Inferior parietal cortex (tissue), 1 donor: ENCODE measurements around the gene PIPOX.

Experiments used
- DNase-seq: peaks from one replicate; pipeline ENCODE4 v3.0.0-alpha.2; 2016; ENCODE audit errors: extremely low spot score

PIPOX gene, protein sequence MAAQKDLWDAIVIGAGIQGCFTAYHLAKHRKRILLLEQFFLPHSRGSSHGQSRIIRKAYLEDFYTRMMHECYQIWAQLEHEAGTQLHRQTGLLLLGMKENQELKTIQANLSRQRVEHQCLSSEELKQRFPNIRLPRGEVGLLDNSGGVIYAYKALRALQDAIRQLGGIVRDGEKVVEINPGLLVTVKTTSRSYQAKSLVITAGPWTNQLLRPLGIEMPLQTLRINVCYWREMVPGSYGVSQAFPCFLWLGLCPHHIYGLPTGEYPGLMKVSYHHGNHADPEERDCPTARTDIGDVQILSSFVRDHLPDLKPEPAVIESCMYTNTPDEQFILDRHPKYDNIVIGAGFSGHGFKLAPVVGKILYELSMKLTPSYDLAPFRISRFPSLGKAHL

DNA sequence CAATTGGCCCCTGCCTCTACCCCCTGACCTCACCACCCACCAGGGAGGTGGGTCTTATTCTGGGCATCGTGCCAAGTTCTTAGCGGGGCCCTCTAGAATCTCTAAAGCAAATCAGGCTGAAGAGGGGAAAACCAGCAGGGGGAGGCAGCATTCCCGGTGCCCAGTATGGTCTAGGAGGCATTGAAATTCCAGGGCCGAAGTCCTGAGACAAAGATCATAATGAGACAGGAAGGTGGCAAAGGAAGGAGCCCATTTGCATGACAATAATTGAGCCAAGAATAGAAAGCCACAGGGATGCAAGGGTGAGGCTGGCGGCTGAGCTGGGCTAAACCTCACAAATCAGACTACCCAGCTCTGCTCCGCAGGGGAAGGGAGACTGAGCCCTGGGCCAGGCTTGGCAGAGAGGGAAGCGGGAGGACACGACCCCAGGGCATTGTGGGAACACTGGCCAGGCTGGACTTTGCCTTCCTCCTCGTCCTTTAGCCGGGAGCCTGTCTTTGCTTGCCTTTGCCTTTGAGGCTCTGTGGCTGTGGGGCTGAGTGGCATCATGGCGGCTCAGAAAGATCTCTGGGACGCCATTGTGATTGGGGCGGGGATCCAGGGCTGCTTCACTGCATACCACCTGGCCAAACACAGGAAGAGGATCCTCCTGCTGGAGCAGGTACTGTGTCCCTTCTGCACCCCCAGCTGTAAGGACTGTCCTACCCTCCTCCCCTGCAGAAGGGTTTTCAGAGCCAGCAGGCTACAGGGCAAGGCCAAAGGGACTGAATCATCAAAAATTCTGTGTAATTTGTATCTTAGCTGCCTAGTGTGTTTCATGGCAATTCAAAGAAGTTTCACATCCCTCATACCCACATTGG is at the start of gene PIPOX:
TSS of gene PIPOX (plus strand) at position 463 of the 860 bp plus-strand sequence. CDS start at position 548, 85 bp downstream.
- DNase-seq = no peak

DNA sequence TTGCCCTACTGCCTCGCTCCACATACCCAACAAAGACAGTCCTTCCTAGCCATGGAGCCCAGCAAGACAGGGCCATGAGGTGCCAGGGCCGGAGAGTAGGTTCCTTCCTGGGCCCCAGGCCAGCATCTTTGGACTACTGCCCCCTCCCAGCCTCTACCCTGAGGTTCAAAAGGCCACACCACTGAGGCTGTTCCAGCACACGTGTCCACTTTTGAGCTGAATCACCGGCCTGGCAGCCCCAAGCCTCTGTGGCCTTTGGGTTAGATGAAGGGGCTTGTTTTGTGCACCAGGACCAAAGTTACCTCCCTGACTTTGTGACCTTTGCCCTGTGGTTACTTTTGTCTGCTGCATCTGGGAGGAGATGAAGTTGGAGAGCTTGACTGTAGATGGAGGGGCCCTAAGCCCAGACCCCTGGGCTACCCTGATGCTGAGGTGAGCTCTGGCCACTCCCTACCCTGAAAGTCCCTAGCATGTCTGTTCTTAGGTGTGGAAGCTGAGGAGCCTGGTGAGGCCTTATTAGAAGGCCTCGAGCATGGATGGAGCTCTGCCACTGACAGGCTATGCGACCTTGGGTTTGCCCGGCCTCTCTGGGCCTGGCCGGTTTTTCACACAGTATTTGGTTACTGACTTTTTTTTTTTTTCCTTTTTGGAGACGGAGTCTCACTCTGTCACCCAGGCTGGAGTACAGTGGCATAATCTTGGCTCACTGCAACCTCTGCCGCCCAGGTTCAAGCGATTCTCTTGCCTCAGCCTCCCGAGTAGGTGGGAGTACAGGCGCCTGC is 49.1 kb upstream of the PIPOX start:
- DNase-seq = no peak

DNA sequence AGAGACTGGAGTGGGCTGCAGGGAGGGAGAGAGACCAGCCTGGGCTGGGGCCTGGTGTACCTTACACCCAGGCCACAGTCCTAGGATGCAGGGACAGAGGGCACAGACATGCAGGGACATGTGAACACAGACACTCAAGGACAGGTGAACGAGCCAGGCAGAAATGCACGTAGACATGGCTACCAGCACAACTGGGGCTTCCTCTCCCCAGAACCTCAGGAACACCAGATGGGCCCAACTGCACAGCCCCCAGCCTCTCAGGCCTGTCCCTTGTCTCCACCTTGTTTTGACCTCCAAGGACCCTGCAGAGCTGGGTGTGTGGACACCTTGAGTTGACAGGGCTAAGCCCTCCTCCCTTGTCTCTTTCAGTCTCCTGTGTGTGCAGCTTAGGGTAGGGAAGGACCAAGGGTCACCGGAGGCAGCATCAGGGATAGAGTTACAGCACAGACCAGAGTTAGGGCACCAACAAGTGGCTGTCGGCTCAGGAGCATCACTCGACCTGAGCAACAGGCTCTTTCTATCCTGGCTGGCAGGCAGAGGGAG is 46.3 kb upstream of the PIPOX start:
- DNase-seq = no peak

DNA sequence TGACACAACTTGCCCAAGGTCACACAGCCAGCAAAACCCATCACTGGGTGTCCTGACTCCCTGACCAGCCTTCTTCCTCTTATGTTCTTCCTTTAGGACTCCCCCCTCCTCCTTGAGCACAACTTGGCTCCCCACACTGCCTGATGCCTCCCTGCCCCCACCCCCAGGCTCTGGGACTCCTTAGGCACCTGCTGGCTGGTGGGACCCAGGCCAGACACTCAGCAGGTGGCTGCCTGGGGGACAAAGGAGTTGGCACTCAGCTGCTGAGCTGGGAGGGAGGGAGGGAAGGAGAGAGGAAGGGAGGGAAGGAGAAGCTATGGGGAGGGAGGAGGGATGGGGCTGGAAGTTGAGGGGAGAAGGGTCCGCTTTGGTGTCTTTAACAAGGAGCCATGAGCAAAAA is 45.1 kb upstream of the PIPOX start:
- DNase-seq = no peak

DNA sequence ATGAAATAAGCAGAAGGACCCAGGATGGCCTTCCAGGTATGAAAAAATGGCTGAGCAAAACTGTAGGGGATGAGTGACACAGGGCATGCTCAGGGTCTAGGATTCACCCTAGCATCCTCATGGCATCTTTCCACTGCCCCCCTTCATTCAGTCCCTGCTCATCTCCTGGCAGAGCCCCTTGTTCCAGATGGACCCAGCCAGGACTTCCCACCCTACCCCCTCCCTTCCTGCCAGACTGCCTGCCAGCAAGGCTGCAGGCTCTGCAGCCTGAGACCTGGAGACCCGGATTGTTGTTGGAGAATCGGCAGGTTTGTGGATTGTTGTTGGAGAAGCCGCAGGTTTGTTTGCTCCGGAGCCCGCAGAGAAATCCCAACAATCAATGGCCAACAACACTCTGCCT is 43.7 kb upstream of the PIPOX start:
- DNase-seq = no peak

DNA sequence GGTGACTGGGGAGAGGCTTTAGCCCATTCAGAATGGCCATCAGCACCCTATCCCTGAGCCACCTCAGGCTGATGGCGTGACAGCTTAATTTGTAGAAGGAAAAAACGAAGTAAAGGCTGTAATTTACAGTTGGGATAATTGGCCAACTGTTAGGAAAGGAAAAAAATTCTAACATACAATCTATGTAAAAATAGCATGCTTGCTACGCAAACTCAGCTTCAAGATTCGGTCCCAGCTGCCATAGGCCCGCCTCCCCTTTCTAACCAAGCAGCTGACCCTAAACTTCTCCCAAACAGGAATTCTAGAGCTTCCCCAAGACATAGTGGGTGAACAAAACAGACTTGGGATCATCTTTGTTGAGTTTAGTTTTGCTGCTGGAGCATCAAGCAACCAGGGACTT is 42.0 kb upstream of the PIPOX start:
- DNase-seq = no peak

DNA sequence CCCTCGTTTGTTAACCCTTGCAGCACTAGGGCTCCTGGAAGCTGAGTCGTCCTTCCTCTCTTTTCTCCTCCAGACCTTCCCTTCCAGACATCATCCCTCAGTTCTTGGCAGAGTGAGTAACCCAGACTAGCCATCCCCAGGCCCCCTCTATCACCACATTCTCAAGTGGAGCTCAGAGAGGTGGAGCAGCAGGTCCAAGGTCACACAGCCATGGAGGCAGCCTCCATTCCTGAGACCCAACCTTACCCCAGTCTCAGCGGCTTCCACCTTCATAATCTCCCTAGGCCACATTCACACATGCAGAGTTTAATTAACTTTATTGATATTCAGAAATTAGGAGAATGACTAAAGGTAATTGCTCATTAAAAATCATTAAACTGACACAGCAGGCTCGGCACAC is 40.1 kb upstream of the PIPOX start:
- no peak for DNase-seq

DNA sequence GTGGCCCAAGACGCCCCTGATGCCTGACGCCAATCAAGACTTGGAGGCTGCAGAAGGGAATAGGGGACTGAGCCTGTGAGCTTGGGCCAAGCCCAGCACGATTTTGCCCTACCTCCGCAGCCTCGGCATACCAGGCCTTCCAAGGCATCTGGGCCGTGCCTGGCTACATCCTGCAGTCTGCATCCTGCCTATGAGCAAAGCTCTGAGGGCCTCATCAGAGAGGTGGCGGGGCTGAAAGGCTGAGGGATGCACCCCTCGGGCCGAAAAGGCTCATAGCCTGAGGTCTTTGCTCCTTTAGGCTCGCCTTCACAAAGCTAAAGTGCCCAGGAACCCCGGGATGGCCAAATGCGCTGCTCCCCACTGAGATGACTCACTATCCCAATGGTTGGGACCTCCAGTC is 39.7 kb upstream of the PIPOX start:
- no peak for DNase-seq

DNA sequence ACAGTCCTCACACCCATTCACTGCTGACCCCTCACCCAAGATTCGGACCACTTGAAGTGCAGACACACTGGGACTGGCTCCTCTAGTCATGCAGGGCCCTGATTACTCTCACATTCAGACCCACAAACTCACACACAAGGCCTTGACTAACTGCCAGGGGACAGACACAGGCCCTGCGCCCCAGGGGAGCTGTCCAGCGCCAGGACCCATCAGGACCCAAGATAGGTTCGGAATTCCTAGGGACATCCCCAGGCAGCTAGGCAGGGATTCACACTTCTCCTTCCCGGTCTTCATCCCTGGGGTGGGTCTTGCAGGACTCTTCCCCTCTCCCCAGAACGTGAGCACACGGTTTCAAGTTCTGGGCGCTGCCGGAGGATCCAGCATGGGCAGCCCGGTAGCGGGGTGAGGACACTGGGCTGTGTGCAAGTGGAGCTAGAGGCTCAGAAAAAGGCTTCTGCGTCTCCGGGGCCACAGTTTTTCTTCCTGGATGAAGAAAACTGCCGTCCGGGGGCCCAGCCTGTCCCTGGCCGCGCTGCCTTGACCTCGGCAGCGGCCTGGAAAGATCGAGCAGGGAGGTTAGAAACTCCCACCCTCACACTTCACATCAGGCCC is 38.8 kb upstream of the PIPOX start:
- DNase-seq = no peak

DNA sequence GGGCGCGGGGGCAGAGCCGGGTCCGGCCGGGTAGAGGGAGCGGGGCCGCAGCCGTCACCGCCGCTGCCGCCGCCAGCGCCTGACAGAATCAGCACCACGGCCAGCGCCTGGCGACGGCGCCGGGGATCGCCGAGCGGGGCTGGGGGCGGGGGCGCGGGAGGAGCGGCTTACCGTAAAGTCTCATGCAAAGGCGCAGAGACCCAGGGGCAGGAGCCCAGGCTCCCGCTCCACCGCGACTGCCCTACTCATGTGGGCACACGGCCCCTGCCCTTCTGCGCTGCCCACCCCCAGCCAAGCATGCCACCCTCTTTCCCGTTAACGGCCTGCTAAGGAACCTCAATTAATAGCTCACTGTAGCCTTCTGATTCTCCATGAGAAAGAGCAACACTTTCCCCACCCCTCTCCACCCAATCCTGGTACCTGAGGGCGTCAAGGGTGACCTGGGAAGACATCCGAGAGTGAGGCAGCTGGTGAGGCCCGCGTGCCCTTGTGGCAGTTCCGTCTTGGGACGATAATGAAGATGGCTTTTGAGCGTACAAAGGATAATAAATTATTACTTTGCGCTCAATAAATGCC is 36.9 kb upstream of the PIPOX start, which contains the start of gene SEZ6:
TSS of gene SEZ6 (minus strand) at position 98 of the 576 bp plus-strand sequence. CDS start 164 bp downstream, outside the sequence.
- DNase-seq = peak; percentile 70

DNA sequence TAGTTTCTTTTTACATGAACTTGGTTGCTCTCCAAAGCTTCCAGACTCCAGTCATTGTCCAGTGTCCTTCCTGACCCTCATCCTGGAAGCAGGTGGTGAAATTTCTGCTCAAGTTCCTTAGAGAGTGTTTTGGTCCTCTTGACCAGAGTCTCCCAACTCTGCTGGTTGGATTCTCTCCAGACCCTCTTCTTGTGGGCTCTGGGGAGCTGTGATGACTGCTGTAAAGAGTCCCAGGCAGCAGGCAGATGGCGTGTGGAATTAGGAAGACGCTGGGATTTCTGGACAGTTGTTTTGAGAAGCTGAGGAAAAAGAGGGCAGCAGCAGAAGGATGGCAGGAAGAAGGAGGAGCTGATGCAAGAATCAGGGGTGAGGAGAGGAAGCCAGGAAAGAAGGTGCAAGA is 35.5 kb upstream of the PIPOX start:
- DNase-seq = no peak

DNA sequence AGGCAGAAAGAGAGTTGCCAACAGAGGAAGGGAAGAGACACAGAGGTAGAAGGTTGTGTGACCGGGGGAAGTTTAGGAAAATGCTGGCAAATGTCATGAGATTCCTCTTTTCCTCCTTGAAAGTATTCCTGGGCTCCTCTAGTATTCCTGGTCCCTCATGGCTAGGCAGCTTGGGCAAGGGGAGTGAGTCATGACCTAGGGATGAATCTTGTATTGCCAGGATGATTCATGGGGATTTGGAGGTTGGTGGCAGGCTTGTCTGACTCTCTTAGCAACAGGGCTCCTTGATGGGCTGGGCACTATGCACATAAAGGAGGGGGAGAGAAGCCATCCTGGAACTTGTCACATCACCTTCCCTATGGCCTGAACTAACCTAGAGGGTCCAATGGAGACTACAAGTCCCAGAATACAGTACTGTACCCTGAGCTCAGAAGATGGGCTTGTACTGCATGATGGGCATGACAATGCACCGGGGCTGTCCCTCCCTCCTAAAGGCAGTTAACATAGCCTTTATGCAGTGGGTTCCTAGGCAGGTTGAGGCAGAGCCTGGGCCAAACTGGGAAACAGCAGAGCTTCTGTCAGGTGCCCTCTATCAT is 35.0 kb upstream of the PIPOX start:
- DNase-seq = no peak

DNA sequence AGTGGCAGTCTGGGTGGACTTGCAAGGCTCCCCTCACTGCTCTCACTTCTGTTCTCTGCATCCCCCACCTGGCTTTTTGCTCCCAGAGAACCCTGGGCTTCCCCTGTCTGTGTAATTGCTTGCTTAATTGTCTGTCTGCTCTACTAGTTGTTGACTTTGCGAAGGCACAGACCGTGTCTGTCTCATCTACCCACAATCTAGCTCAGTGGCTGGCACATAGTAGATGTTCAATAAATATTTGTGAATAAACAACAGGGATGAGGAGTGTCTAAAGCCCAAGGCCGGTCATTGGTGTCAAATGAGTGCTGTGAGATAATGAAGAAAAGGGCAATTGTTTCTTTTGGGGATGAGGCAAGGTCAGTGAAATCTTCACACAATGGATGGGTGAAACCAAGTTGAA is 34.4 kb upstream of the PIPOX start:
- no peak for DNase-seq

DNA sequence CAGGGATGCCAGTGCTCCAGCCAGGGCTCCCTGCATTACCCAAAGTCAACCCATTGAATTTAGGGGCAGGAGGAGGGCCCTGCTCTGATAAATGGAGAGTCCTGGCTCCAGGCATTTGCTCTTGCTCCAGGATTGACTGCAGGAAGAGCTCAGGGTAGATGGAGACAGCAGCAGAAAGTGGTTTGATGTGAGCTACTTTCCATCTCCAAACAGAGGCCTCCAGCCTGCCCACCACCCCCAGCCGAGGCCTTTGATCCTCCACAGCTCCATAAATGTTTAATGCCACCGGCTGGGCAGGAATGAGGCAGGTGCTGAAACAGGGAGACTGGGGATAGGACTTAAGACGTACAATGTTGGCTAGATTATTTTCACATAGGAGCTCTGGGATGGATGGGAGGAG is 32.8 kb upstream of the PIPOX start:
- no peak for DNase-seq

DNA sequence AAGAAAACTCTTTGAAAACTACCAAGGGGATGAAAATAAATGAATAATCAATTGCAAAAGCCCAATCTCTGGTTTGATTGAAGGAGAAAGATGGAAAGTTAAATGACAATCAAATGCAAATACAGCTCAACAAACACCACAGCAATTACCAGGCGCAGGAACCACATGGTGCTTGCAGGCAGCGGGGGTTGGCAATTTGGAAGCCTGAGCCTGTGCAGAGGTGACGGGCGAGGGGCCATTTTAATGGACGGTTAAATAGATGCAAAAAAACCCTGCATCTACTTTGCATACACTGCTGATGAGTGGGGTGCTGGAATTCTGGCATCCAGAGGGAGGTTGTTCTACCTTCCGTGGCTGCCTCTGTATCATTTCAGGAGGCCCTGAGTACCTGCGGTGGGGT is 32.4 kb upstream of the PIPOX start:
- no peak for DNase-seq

DNA sequence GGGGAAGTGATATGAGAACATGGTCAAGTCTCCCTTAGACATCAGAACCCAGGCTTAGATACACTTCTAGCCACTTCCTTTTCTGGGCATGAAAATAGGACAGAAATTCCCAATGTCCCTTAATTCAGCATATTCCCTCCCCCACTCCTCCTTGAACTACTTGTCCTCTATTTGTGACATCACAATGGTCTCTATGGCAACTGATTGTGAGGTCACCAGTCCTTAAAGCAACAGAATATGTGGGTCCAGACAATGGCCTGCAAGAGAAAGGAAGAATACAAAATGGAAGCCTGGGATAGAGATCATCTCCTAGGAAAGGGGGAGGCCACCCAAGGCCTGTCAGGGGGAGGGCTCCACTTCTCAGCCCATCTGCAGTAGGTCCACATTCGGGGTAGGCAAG is 30.4 kb upstream of the PIPOX start:
- DNase-seq = no peak

DNA sequence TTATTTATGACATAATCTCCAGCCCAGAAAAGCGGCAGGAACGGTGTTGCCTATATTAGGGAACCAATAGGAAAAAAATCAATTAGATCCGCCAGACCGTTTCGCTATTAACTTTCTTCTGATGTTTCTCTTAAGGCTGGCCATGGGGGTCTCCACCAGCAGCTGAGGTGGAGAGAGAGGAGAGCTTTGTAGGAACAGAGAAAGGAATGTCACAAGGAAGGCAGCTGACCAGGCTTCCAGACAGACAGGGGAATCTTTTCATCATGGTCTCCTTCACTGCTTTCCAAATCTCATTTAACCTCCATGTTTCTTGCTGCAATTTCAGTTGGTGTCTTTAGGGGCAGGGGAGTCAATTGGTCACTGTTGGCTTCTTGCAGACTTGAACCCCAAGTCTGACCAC is 28.2 kb upstream of the PIPOX start:
- DNase-seq = no peak

DNA sequence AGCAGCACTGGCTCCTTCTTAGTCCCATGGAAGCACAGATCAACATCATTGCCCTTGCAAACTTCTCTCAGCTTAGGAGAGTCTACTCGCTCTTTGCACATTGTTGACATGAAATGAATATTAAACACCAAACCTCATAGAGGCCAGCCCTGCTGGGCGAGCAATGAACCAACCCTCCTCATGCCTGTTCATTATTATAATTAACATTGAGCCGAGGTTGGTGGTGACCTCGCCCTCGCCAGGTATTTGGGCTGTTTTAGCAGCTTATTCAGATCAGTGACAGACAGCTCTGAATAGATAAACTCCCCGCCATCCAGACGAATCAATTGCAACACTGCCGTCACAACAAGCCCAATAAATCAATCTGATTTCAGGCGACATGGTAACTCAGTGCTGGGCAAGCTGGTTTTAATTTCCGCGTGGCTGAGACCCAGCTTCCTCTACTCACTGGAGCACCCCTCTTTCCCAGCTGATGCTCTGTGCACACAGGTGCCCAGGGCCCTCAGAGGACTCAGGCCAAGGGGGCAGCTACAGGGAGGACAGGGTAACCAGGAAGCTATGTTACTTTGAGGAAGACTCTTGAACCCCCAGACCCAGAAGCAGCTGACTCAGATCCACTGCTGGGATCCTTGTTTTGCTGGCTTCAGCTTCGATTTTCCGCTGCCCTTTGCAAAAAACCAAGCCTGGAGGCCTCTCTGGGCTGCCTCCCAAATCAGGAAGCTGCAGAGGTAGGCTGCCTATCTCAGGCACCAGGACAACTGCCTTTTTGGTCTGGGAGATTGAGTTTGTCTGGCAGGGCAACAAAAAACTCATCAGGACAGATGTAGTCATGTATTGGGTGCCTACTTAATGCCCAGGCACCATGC is 26.4 kb upstream of the PIPOX start:
- DNase-seq = no peak

DNA sequence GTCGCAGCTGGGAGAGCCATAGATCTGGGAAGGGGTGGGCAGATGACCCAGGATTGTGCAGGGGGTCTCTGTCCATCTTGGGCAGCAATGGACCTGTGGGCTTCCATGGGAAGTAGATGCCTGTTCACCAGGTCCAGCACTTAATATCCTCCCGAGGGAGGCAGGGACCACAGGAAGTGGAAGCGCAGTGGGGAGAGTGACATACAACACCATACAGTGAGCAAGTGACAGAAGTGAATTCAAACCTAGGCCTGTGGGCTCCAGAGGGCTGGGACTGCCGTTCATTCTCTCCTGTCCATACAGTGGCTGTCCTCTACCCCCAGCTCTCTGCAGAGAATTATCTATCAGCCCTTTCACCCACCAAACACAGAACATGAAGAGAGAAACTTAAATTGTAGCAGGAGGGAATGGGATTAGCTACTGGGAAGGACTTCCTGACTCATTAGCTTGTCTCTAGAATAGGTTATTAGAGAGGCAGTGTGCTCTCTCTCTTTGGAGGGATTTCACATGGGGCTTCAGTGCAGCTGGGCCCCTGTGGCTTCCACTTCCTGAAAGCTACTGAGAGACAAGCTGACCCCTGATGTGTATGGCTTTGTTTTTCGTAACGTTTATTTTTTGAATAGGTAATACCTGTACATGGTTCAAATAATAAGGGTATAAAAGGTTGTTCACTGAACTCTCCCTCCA is 24.0 kb upstream of the PIPOX start:
- DNase-seq = no peak
